K562 (cell line): ENCODE results near the gene HSDL1. TPM values are rescaled to one million over a fixed set of nuclear protein-coding genes. Genes with fewer than 3 reads are reported as not detected.

Source experiments
- DNMT1 ChIP-seq: fragments of 450-650 bp; IDR thresholded peaks from 2 replicates; pipeline ENCODE4 v1.6.1; 2016; ENCODE audit warnings: antibody characterized with exemption, mild to moderate bottlenecking
- DPF2 ChIP-seq: fragments of 450-650 bp; IDR thresholded peaks from 2 replicates; pipeline ENCODE4 v1.6.1; 2016
- ETV1 ChIP-seq: fragments of 450-650 bp; conservative IDR thresholded peaks from 2 replicates; pipeline ENCODE4 v1.6.1; 2016; ENCODE audit warnings: missing genetic modification characterization, control low read depth, low read depth, missing compliant biosample characterization
- ETV6 ChIP-seq, 3 experiments: fragments of 150-350 bp in 1 of 3; sonication (generic) in 1 of 3; formaldehyde crosslinking in 1 of 3; IDR thresholded peaks; 2 replicates each; pipeline versions ENCODE4 v1.6.1 to v1.8.0; 2014 to 2022; ENCODE audit warnings: borderline replicate concordance in 2 of 3, low read depth in 2 of 3, antibody characterized with exemption in 1 of 3, low read length in 1 of 3, mild to moderate bottlenecking in 1 of 3, missing genetic modification reagents in 1 of 3
- GABPA ChIP-seq: fragments of 200-800 bp; sonication (Bioruptor generic); conservative IDR thresholded peaks from 2 replicates; pipeline ENCODE4 v1.6.1; 2016; ENCODE audit warnings: low read depth, missing genetic modification characterization, missing compliant biosample characterization
- HDAC3 ChIP-seq: fragments of 450-650 bp; IDR thresholded peaks from 2 replicates; pipeline ENCODE4 v1.6.1; 2018; ENCODE audit warnings: borderline replicate concordance, mild to moderate bottlenecking, moderate library complexity; ENCODE audit not compliant: partially characterized antibody
- HDAC6 ChIP-seq: IDR thresholded peaks from 2 replicates; pipeline ENCODE4 v1.6.1; 2012; ENCODE audit warnings: low read depth, mild to moderate bottlenecking, control low read depth, inconsistent platforms, low read length, moderate library complexity
- KAT8 ChIP-seq: fragments of 450-650 bp; IDR thresholded peaks from 2 replicates; pipeline ENCODE4 v1.6.1; 2016; ENCODE audit warnings: low read depth, mild to moderate bottlenecking
- NFIC ChIP-seq: fragments of 450-650 bp; IDR thresholded peaks from 2 replicates; pipeline ENCODE4 v1.6.1; 2017; ENCODE audit warnings: mild to moderate bottlenecking, inconsistent platforms
- NR1H2 ChIP-seq: sonication (generic); formaldehyde crosslinking; IDR thresholded peaks from 2 replicates; pipeline ENCODE4 v1.4.0; 2020; ENCODE audit warnings: mild to moderate bottlenecking, missing genetic modification reagents
- PML ChIP-seq: IDR thresholded peaks from 2 replicates; pipeline ENCODE4 v1.6.1; 2012; ENCODE audit warnings: low read length, inconsistent platforms
- YY1 ChIP-seq, 3 experiments: IDR thresholded peaks; 2 replicates each; pipeline ENCODE4 v1.6.1; 2011; ENCODE audit warnings: low read length in 2 of 3, mild to moderate bottlenecking in 2 of 3, moderate library complexity in 2 of 3, borderline replicate concordance in 1 of 3, control low read depth in 1 of 3, low read depth in 1 of 3; ENCODE audit not compliant: insufficient read depth in 3 of 3, insufficient replicate concordance in 2 of 3, control insufficient read depth in 1 of 3, insufficient read length in 1 of 3; ENCODE audit errors: extremely low read depth in 1 of 3
- ZFX ChIP-seq: sonication (generic); formaldehyde crosslinking; IDR thresholded peaks from 2 replicates; pipeline ENCODE4 v1.8.0; 2022; ENCODE audit warnings: mild to moderate bottlenecking, missing genetic modification reagents, moderate library complexity
- ZNF253 ChIP-seq: fragments of 250-450 bp; sonication (Bioruptor Pico); conservative IDR thresholded peaks from 2 replicates; pipeline ENCODE4 v1.6.1; 2021; ENCODE audit warnings: mild to moderate bottlenecking
- ZNF41 ChIP-seq: fragments of 250-450 bp; sonication (Bioruptor Pico); conservative IDR thresholded peaks from 2 replicates; pipeline ENCODE4 v1.4.0; 2020; ENCODE audit warnings: mild to moderate bottlenecking
- ZNF696 ChIP-seq: fragments of 250-450 bp; sonication (Bioruptor Pico); conservative IDR thresholded peaks from 2 replicates; pipeline ENCODE4 v1.4.0; 2020; ENCODE audit warnings: mild to moderate bottlenecking, moderate library complexity
- ZNF707 ChIP-seq: fragments of 250-450 bp; sonication (Bioruptor Pico); conservative IDR thresholded peaks from 2 replicates; pipeline ENCODE4 v1.8.0; 2022; ENCODE audit warnings: inconsistent platforms, mild to moderate bottlenecking, moderate library complexity
- ZNF717 ChIP-seq: fragments of 250-450 bp; sonication (Bioruptor Pico); IDR thresholded peaks from 2 replicates; pipeline ENCODE4 v1.5.0; 2021
- polyA plus RNA-seq, 8 experiments: library from polyadenylated mRNA; depleted of rRNA in 4 of 8; stranded (reverse) in 5 of 8; unstranded in 3 of 8; fragments of >200 nt; fragmentation: Nextera tagmentation in 2 of 8; fragmentation: Illumina TruSeq in 1 of 8; extraction: Ambion mirVana in 2 of 8; extraction: Trizol in 1 of 8; gene quantifications; 2 replicates each; pipeline versions ENCODE4 v1.2.1 to v1.2.3, GENCODE V29; 2011 to 2014; ENCODE audit warnings: inconsistent platforms in 1 of 8, missing spikeins in 1 of 8
- total RNA-seq, 7 experiments: library from RNA; depleted of rRNA in 6 of 7; stranded (reverse); fragments of >200 nt in 6 of 7; fragmentation: Illumina TruSeq in 2 of 7; extraction: Trizol in 2 of 7; gene quantifications; 2 replicates each; pipeline versions ENCODE4 v1.2.1 to v1.2.3, GENCODE V29; 2011 to 2021; ENCODE audit warnings: low replicate concordance in 1 of 7
- TF ChIP-seq, protein P1 (sequence below): fragments of 450-650 bp; formaldehyde crosslinking; IDR thresholded peaks from 2 replicates; pipeline ENCODE4 v1.4.0; 2020; ENCODE audit warnings: mild to moderate bottlenecking, moderate library complexity
- TF ChIP-seq, protein P2 (sequence below), 2 experiments: fragments of 450-650 bp in 1 of 2; sonication (generic) in 1 of 2; formaldehyde crosslinking in 1 of 2; IDR thresholded peaks in 1 of 2; conservative IDR thresholded peaks in 1 of 2; 2 replicates each; pipeline versions ENCODE4 v1.6.1 to v1.8.1; 2016 to 2023; ENCODE audit warnings: mild to moderate bottlenecking in 2 of 2, moderate library complexity in 2 of 2, inconsistent platforms in 1 of 2, missing genetic modification reagents in 1 of 2
- TF ChIP-seq, protein P3 (sequence below): fragments of 450-650 bp; formaldehyde crosslinking; conservative IDR thresholded peaks from 2 replicates; pipeline ENCODE4 v1.4.0; 2022; ENCODE audit warnings: mild to moderate bottlenecking, missing genetic modification characterization
- TF ChIP-seq, protein P4 (sequence below): fragments of 450-650 bp; formaldehyde crosslinking; IDR thresholded peaks from 2 replicates; pipeline ENCODE4 v1.4.0; 2022; ENCODE audit warnings: missing genetic modification characterization

Gene HSDL1
- total and polyA plus RNA-seq, 9 of the 15 experiments (the other 6 are each of a cell fraction or from before 2014, with no cell fraction given), result 14.8 to 41.2 (median 27.7) TPM

DNA sequence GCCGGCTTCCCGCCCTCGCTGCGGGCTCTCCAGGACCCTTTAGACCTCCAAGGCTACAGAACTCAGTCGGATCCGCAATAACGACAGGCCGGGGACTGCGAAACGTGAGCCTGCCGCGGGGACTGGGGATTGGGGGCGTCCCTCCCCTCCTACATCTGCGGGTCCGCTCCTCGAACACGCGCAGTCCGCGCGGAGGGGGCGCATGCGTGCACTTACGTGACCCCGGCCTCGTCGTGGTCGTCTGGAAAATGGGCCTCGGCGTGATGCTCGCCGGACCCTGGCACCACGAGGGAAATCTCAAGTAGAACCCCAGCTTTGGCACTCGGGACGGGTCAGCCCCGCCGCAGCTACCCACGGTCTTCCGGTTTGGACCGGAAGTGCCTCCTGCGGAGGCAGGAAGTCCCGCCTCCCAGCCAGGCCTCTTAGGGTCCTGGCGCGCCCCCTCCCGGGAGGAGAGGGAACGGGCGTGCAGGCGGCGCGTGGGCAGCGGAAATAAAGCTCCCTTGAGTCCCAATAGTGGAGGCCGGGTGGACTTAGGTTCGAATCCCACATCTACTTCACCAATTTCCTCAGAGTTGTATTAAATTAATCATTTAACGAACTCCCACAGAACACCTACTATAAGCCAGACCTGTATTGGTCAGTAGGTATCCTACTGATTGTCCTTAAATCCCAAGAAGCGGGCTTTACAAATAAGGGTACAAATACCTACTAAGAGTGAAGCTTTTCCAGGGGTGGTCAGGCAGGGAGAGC lies 41.9 kb upstream of the HSDL1 start, which contains the start of gene TAF1C (continued):
- TF ChIP-seq YY1 (IDR thresholded peaks at IDR 0.05; ENCODE audit: borderline replicate concordance in 1 of 3, control insufficient read depth in 1 of 3, extremely low read depth in 1 of 3, insufficient read depth in 3 of 3, insufficient read length in 1 of 3, insufficient replicate concordance in 2 of 3, low read depth in 1 of 3, low read length in 2 of 3) (peak in 1 of 3 experiments; percentile 17), KAT8 (no peak), ZNF253 (CRISPR knock-in tag) (no peak), HDAC6 (no peak), ZNF717 (CRISPR knock-in tag) (no peak), GABPA (peak; percentile 100), ETV1 (tag) (peak; percentile 96), HDAC3 (no peak), ZNF707 (CRISPR knock-in tag) (no peak), PML (peak; percentile 41; the same call in 1 of the 2 replicates), DNMT1 (0 out of 2 replicates have a peak, but pooled peaks have one; percentile 8), ZNF696 (CRISPR knock-in tag) (no peak), ZNF41 (CRISPR knock-in tag) (no peak), ZFX (CRISPR knock-in tag) (peak; percentile 38), NR1H2 (CRISPR knock-in tag) (no peak), ETV6 (IDR thresholded peaks at IDR 0.05; ENCODE audit: borderline replicate concordance in 1 of 2, low read depth in 2 of 2, low read length in 1 of 2) (no peak), ETV6 (CRISPR knock-in tag; IDR thresholded peaks at IDR 0.05; ENCODE audit: borderline replicate concordance) (0 out of 2 replicates have a peak, but pooled peaks have one; percentile 22), DPF2 (0 out of 2 replicates have a peak, but pooled peaks have one; percentile 27), NFIC (peak; percentile 67)
- TF ChIP-seq, protein P1, sequence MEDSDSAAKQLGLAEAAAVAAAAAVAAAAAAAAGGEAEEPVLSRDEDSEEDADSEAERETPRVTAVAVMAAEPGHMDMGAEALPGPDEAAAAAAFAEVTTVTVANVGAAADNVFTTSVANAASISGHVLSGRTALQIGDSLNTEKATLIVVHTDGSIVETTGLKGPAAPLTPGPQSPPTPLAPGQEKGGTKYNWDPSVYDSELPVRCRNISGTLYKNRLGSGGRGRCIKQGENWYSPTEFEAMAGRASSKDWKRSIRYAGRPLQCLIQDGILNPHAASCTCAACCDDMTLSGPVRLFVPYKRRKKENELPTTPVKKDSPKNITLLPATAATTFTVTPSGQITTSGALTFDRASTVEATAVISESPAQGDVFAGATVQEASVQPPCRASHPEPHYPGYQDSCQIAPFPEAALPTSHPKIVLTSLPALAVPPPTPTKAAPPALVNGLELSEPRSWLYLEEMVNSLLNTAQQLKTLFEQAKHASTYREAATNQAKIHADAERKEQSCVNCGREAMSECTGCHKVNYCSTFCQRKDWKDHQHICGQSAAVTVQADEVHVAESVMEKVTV (CRISPR knock-in tag), result peak; percentile 82
- TF ChIP-seq, protein P2, sequence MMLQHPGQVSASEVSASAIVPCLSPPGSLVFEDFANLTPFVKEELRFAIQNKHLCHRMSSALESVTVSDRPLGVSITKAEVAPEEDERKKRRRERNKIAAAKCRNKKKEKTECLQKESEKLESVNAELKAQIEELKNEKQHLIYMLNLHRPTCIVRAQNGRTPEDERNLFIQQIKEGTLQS (IDR thresholded peaks at IDR 0.05), result no peak
- TF ChIP-seq, protein P2 (CRISPR knock-in tag; conservative IDR thresholded peaks at IDR 0.05), result 0 out of 2 replicates have a peak, but pooled peaks have one; percentile 27
- TF ChIP-seq, protein P3, sequence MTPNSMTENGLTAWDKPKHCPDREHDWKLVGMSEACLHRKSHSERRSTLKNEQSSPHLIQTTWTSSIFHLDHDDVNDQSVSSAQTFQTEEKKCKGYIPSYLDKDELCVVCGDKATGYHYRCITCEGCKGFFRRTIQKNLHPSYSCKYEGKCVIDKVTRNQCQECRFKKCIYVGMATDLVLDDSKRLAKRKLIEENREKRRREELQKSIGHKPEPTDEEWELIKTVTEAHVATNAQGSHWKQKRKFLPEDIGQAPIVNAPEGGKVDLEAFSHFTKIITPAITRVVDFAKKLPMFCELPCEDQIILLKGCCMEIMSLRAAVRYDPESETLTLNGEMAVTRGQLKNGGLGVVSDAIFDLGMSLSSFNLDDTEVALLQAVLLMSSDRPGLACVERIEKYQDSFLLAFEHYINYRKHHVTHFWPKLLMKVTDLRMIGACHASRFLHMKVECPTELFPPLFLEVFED (CRISPR knock-in tag), result no peak
- TF ChIP-seq, protein P4, sequence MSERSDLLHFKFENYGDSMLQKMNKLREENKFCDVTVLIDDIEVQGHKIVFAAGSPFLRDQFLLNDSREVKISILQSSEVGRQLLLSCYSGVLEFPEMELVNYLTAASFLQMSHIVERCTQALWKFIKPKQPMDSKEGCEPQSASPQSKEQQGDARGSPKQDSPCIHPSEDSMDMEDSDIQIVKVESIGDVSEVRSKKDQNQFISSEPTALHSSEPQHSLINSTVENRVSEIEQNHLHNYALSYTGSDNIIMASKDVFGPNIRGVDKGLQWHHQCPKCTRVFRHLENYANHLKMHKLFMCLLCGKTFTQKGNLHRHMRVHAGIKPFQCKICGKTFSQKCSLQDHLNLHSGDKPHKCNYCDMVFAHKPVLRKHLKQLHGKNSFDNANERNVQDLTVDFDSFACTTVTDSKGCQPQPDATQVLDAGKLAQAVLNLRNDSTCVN (CRISPR knock-in tag), result no peak
